CD14-positive monocyte (primary cell): ENCODE results near the gene ALKBH3. TPM values are rescaled to one million over a fixed set of nuclear protein-coding genes. Genes with fewer than 3 reads are reported as not detected.

Source experiments
- DNase-seq, 3 donors: peaks; one replicate each; pipeline ENCODE4 v3.0.0-alpha.2; 2011 to 2022
- H2AFZ ChIP-seq: 2 replicates; pipeline ENCODE4 v1.6.0; 2012; ENCODE audit warnings: mild to moderate bottlenecking, low read depth, low read length, inconsistent platforms; ENCODE audit not compliant: insufficient read depth, poor library complexity, severe bottlenecking
- H3K27ac ChIP-seq, 2 donors: 1 replicate in 1 of 2; 2 replicates in 1 of 2; pipeline ENCODE4 v1.5.1; 2012 to 2013; ENCODE audit warnings: low read length in 2 of 2, control low read depth in 1 of 2, inconsistent platforms in 1 of 2, low read depth in 1 of 2, mild to moderate bottlenecking in 1 of 2
- H3K27me3 ChIP-seq, 2 donors: one replicate each; pipeline versions ENCODE4 v1.6.0 to v1.6.1; 2011 to 2013; ENCODE audit warnings: low read length in 2 of 2; ENCODE audit not compliant: control insufficient read depth in 2 of 2, insufficient read depth in 2 of 2
- H3K36me3 ChIP-seq, 2 donors: replicated peaks in 1 of 2; 1 replicate in 1 of 2; 2 replicates in 1 of 2; pipeline versions ENCODE4 v1.5.1 to v1.6.1; 2012 to 2013; ENCODE audit warnings: low read length in 2 of 2, control low read depth in 1 of 2, inconsistent platforms in 1 of 2, mild to moderate bottlenecking in 1 of 2; ENCODE audit not compliant: insufficient read depth in 2 of 2, control insufficient read depth in 1 of 2
- H3K4me1 ChIP-seq, 2 donors: 1 replicate in 1 of 2; 2 replicates in 1 of 2; pipeline versions ENCODE4 v1.5.1 to v1.6.1; 2012 to 2013; ENCODE audit warnings: low read length in 2 of 2, control low read depth in 1 of 2, inconsistent platforms in 1 of 2, mild to moderate bottlenecking in 1 of 2, moderate library complexity in 1 of 2; ENCODE audit not compliant: insufficient read depth in 2 of 2, control insufficient read depth in 1 of 2
- H3K4me2 ChIP-seq: replicated peaks from 2 replicates; pipeline ENCODE3; 2012; ENCODE audit warnings: low read length, moderate library complexity, mild to moderate bottlenecking; ENCODE audit not compliant: poor library complexity, severe bottlenecking; ENCODE audit errors: extremely low read depth
- H3K4me3 ChIP-seq, 3 experiments: fragments of 200-600 bp in 1 of 3; sonication (generic) in 1 of 3; replicated peaks in 1 of 3; 1 replicate in 2 of 3; 2 replicates in 1 of 3; pipeline ENCODE4 v1.5.1; 2011 to 2013; ENCODE audit warnings: low read length in 3 of 3, mild to moderate bottlenecking in 3 of 3, control low read depth in 2 of 3, low read depth in 2 of 3, inconsistent platforms in 1 of 3, moderate library complexity in 1 of 3
- H3K79me2 ChIP-seq: 2 replicates; pipeline ENCODE4 v1.6.0; 2012; ENCODE audit warnings: mild to moderate bottlenecking, control low read depth, inconsistent platforms, low read length, moderate library complexity; ENCODE audit not compliant: insufficient read depth
- H3K9ac ChIP-seq: 2 replicates; pipeline ENCODE4 v1.6.0; 2017; ENCODE audit warnings: low read length, mild to moderate bottlenecking; ENCODE audit not compliant: insufficient read depth, poor library complexity, severe bottlenecking
- H3K9me3 ChIP-seq, 2 donors: replicated peaks in 1 of 2; 1 replicate in 1 of 2; 2 replicates in 1 of 2; pipeline versions ENCODE4 v1.5.1 to v1.6.1; 2012 to 2013; ENCODE audit warnings: low read length in 2 of 2, control low read depth in 1 of 2; ENCODE audit not compliant: control insufficient read depth in 1 of 2, insufficient read depth in 1 of 2
- H4K20me1 ChIP-seq: 2 replicates; pipeline ENCODE4 v1.6.0; 2012; ENCODE audit warnings: mild to moderate bottlenecking, low read length, control low read depth, moderate library complexity; ENCODE audit not compliant: insufficient read depth
- H3K27ac Mint-ChIP-seq, 7 donors: one replicate each; pipeline ENCODE4 v1.8.0; 2020; ENCODE audit warnings: mild to moderate bottlenecking in 7 of 7, mixed read lengths in 7 of 7, moderate library complexity in 6 of 7, inconsistent platforms in 2 of 7
- H3K27me3 Mint-ChIP-seq, 3 donors: one replicate each; pipeline ENCODE4 v1.8.0; 2021 to 2022; ENCODE audit warnings: low read depth in 3 of 3, mild to moderate bottlenecking in 3 of 3, mixed read lengths in 3 of 3, moderate library complexity in 3 of 3, inconsistent platforms in 1 of 3
- H3K36me3 Mint-ChIP-seq, 2 donors: one replicate each; pipeline ENCODE4 v1.8.0; 2020; ENCODE audit warnings: mixed read lengths in 2 of 2, inconsistent platforms in 1 of 2, mild to moderate bottlenecking in 1 of 2
- H3K4me1 Mint-ChIP-seq: one replicate; pipeline ENCODE4 v1.8.0; 2020; ENCODE audit warnings: mild to moderate bottlenecking, mixed read lengths
- H3K4me3 Mint-ChIP-seq, 2 donors: one replicate each; pipeline ENCODE4 v1.8.0; 2020; ENCODE audit warnings: mild to moderate bottlenecking in 2 of 2, mixed read lengths in 2 of 2, moderate library complexity in 1 of 2
- H3K9me3 Mint-ChIP-seq, 7 donors: one replicate each; pipeline ENCODE4 v1.8.0; 2020 to 2022; ENCODE audit warnings: mixed read lengths in 7 of 7, mild to moderate bottlenecking in 6 of 7, moderate library complexity in 6 of 7, inconsistent platforms in 2 of 7
- WGBS: methylation state at CpG from one replicate; pipeline ENCODE4 v1.1.5; 2013; ENCODE audit warnings: missing lambda C conversion rate; ENCODE audit not compliant: insufficient coverage; 5-methylcytosine and 5-hydroxymethylcytosine counted together
- intact Hi-C, 2 donors: fragments of 100-400 bp; cut with micrococcal nuclease; formaldehyde crosslinking; loops; one replicate each; pipeline versions ENCODE4 v1.15.0 to v1.15.1; 2023
- polyA plus RNA-seq, 3 donors: library from polyadenylated mRNA; depleted of rRNA in 1 of 3; unstranded in 2 of 3; stranded (reverse) in 1 of 3; fragments of 300-500 nt in 2 of 3; fragments of >200 nt in 1 of 3; fragmentation: Illumina TruSeq in 2 of 3; gene quantifications; 1 replicate in 2 of 3; 2 replicates in 1 of 3; pipeline ENCODE4 v1.2.3, GENCODE V29; 2012 to 2021
- TF ChIP-seq, protein P1 (sequence below): fragments of 200-600 bp; IDR thresholded peaks from one replicate; pipeline ENCODE4 v1.8.0; 2022; ENCODE audit warnings: antibody characterized with exemption, mild to moderate bottlenecking

The ALKBH3 gene
- polyA plus RNA-seq, 3 donors: 22.1 to 25.8 (median 22.7) TPM

DNA sequence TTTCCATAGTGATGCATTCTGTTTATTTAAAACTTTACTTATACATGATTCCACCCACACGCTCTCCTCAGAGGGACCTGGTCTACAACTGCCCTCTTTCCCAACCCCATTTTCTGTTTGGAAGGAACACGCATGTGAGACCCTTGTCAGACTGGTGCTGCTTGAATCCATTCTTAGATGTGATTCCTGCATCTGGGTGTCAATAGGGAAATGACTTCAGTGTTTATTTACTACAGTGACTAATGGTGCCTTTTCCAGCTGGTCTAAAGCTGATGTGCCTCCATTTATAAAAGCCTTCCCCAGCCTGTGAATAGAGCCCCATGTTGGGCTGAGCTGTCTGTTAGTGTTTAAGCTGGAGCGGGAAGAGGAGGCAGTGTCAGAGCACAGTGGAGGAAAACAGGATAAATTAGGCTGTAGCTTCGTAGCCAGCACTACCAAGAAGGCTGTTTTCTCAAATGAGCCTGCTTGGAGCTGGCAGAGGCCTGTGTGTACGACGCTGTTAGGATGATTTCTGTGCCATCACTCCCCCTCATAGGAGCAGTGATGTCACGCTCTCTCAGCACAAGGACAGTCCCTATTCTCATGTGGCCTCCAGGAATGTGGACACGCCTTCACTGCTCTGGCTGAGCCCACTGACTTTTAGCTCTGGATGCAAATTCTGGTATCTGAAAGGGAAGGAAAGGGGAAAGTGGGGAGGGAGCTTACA, 42.9 kb downstream of the ALKBH3 start:
- Histone ChIP-seq H3K4me2 (no peak overlapping the region), H3K4me3 (no peak overlapping the region), H2AFZ (no peak overlapping the region), H3K4me1 (no peaks in the 10 kb centered on the region), H3K9me3 (no peaks in the 10 kb centered on the region), H4K20me1 (no peaks in the 10 kb centered on the region), H3K27me3 (no peaks in the 10 kb centered on the region), H3K9ac (no peak overlapping the region), H3K79me2 (no peaks in the 10 kb centered on the region), H3K36me3 (peaks cover 29 to 51% of the 10 kb centered on the region in 2 donors), H3K27ac (no peak overlapping the region)
- H3K4me3 Mint-ChIP-seq: no peak overlapping the region
- H3K27ac Mint-ChIP-seq: peak overlapping the region in 2 of 7 donors; percentile 25 to 53
- 97% methylated on average over 5 of the region's 8 CpGs for WGBS
- no peaks in the 10 kb centered on the region for H3K27me3 Mint-ChIP-seq
- TF ChIP-seq, protein P1, sequence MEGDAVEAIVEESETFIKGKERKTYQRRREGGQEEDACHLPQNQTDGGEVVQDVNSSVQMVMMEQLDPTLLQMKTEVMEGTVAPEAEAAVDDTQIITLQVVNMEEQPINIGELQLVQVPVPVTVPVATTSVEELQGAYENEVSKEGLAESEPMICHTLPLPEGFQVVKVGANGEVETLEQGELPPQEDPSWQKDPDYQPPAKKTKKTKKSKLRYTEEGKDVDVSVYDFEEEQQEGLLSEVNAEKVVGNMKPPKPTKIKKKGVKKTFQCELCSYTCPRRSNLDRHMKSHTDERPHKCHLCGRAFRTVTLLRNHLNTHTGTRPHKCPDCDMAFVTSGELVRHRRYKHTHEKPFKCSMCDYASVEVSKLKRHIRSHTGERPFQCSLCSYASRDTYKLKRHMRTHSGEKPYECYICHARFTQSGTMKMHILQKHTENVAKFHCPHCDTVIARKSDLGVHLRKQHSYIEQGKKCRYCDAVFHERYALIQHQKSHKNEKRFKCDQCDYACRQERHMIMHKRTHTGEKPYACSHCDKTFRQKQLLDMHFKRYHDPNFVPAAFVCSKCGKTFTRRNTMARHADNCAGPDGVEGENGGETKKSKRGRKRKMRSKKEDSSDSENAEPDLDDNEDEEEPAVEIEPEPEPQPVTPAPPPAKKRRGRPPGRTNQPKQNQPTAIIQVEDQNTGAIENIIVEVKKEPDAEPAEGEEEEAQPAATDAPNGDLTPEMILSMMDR: no peak
- no peaks in the 10 kb centered on the region for H3K9me3 Mint-ChIP-seq
- peaks cover 34 to 35% of the 10 kb centered on the region in 2 donors for H3K36me3 Mint-ChIP-seq
- intact Hi-C loops: no loop called here
- peaks cover 2% of the 10 kb centered on the region for H3K4me1 Mint-ChIP-seq
- no peak for DNase-seq

DNA sequence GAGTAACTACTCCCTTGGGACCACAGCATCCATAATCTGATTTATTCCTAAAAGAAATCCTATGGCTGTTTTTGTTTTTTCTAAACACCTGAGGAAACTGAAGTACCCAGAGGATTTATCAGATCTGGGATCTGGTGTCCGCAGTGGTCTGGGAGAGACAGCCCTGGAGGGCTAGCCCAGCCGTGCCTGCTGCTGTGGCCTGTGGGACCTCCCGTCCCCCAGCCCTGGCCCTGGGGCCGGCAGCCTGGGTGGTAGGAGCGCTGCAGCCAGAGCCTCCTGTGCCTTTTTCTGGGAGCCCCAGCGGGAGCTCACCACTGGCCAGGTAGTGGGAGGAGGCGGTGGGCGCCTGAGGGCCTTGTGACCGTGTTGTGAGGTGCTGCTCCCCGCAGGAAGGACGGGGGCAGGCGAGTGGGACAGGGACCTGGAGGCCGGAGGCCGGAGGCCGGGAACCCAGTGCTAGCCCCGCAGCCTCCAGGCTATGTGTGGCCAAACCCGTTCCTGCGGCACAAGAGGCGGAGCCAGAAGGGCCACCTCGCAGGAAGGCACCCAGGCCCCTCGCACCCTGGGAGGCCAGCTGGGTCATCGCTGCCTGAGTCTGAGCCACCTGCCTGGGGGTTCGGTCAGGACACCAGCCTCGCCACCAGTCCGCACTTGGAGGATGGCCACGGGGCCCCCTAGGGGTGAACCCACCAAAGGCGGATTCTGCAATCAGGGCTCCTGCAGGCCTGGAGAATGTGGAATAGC, 43.7 kb downstream of the ALKBH3 start:
- TF ChIP-seq, protein P1: no peak
- intact Hi-C loops: no loop called here
- no peaks in the 10 kb centered on the region for H3K79me2 ChIP-seq
- H3K36me3 ChIP-seq: peaks cover 21 to 43% of the 10 kb centered on the region in 2 donors
- no peak overlapping the region for H3K4me2 ChIP-seq
- H4K20me1 ChIP-seq: no peaks in the 10 kb centered on the region
- Mint-ChIP-seq H3K27ac (peak overlapping the region in 1 of 7 donors; percentile 53), H3K4me1 (peaks cover 2% of the 10 kb centered on the region), H3K36me3 (peaks cover 28 to 31% of the 10 kb centered on the region in 2 donors), H3K9me3 (no peaks in the 10 kb centered on the region), H3K4me3 (no peak overlapping the region), H3K27me3 (no peaks in the 10 kb centered on the region)
- 98% methylated on average over 26 of the region's 27 CpGs for WGBS
- H2AFZ ChIP-seq: no peak overlapping the region
- H3K27ac ChIP-seq: no peak overlapping the region
- no peak for DNase-seq
- H3K27me3 ChIP-seq: no peaks in the 10 kb centered on the region
- no peaks in the 10 kb centered on the region for H3K4me1 ChIP-seq
- no peaks in the 10 kb centered on the region for H3K9me3 ChIP-seq
- no peak overlapping the region for H3K4me3 ChIP-seq
- no peak overlapping the region for H3K9ac ChIP-seq
